IPS-18c (cell line): ENCODE measurements around the gene NCDN.

Experiments used
- H3K4me3 ChIP-seq: 2 replicates; pipeline ENCODE4 v1.7.0; 2013; ENCODE audit warnings: low read depth, mild to moderate bottlenecking, low read length, moderate library complexity; ENCODE audit not compliant: insufficient read depth
- H3K9me3 ChIP-seq: one replicate; pipeline ENCODE4 v1.6.1; 2013; ENCODE audit warnings: mild to moderate bottlenecking, low read length, moderate library complexity; ENCODE audit not compliant: control insufficient read depth, insufficient read depth

Gene NCDN

DNA sequence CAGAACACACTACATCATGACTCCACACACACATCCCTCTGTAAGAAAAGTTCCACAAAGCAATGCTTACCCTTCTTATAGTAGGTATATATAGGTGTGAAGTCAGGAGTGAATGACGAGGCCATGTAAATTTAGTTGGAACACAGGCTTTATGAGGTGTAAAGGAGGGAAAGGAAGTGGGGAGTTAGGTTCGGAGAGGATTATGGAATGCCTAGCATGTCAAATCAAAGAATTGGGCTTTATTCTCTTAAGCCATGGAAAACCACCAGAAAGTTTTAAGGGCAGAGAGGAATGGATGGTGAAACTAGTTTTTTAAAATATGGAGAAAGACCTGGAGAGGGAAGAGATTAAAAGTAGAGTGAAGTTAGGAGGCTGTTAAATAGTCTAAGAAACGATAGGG, 41.8 kb downstream of the NCDN start:
- H3K9me3 ChIP-seq, result peaks cover 4% of the 10 kb centered on the region
- H3K4me3 ChIP-seq, result no peak overlapping the region

DNA sequence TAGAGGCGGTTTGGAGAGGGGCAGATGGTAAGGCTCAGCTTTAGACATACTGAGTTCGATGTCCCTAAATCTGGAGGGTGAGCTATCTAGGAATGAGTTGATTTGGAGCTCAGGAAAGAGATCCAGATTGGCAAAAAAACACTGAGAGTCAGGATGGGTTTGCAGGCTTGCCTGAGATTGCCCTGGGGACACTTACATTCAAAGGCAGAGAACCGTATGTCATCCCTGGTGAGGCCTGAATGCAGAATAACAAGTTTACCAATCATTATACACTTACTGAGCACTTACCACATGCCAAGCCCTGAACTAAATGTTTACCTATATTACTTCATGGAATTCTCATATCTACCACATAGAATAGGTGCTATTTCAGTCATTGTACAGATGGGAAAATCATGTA, 43.0 kb downstream of the NCDN start:
- H3K9me3 ChIP-seq, result peaks cover 4% of the 10 kb centered on the region

GRCh38 chr1:35603468-35603867, 45.9 kb downstream of the NCDN start:
- no peak overlapping the region for H3K4me3 ChIP-seq
- H3K9me3 ChIP-seq, result peaks cover 4% of the 10 kb centered on the region

More for the DNA sequence above, 43.0 kb downstream of the NCDN start:
- no peak overlapping the region for H3K4me3 ChIP-seq

GRCh38 chr1:35603941-35604340, 46.3 kb downstream of the NCDN start:
- H3K4me3 ChIP-seq, result no peak overlapping the region
- peaks cover 4% of the 10 kb centered on the region for H3K9me3 ChIP-seq

DNA sequence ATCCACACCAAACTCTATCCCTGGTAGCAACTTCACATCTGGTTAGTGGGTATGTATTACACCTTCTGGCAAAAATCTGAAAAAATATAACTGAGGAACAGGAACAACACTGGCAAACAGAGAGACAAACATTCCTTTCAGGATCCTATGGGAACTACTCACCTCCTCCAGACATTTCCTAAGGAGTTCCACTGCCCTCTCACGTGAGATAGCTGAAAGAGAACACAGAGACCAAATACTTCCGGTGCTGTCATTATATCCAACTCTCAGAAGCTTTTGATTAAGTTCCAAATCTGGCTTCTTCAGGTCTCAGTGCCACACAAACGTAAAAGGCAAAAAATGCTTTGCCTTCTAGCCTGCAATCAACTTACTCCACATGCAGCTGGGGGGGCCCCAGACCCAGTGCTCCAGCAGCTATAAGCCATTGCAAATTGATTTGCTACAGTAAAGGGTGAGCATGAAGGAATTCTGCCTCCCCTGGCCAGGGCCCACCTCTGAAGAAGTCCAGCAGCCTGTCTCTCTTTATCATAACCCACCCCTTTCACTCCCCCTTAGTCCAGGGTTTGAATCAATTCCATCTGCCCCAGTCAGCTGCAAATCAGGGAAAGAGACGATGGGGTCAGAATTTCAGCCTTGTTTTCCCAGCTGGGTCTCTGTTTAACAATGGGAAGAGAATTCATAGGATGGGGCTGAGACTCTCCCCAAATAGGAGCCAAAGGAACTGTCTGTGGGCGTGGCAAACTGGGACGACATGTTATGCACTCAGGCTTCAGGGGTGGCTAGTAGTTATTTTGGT, 47.7 kb downstream of the NCDN start:
- H3K9me3 ChIP-seq, result peaks cover 4% of the 10 kb centered on the region
- no peak overlapping the region for H3K4me3 ChIP-seq

DNA sequence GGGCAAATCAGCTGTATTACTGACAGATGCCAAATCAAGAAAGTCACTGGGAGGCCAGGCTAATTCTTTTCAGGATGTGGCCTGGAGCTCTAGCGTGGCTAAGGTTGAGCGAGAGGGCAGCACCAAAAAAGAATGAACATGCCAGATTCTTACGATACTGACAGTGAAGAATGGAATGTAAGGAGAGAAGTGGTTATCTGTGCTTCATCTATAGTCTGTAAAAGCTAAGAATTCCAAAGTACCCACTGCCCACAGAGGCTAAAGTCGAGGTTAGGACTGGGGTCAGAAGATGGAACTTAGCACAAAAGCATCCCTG, 48.2 kb downstream of the NCDN start:
- H3K9me3 ChIP-seq, result peaks cover 4% of the 10 kb centered on the region
- H3K4me3 ChIP-seq, result no peak overlapping the region

DNA sequence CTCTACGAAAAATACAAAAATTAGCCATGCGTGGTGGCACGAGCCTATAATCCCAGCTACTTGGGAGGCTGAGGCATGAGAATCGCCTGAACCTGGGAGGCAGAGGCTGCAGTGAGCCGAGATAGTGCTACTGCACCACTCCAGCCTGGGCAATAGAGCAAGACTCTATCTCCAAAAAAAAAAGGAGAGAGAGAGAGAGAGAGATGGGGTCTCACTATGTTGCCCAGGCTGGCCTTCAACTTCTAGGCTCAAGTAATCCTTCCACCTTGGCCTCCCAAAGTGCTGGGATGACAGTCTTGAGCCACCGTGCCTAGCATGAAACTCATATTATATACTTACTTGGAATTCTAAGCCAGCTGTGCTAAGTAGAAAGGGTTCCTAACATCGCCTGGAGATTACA, 54.1 kb downstream of the NCDN start:
- Histone ChIP-seq H3K9me3 (no peaks in the 10 kb centered on the region), H3K4me3 (no peak overlapping the region)

GRCh38 chr1:35615440-35615839, 57.8 kb downstream of the NCDN start:
- Histone ChIP-seq H3K4me3 (no peak overlapping the region), H3K9me3 (no peaks in the 10 kb centered on the region)
